ENCODE data around the gene CGRRF1. TPM values are rescaled to one million over a fixed set of nuclear protein-coding genes. Genes with fewer than 3 reads are reported as not detected.
A peak's percentile ranks its signal among the peaks of the same experiment; 100 is the strongest.

CGRRF1 gene
- total and polyA plus RNA-seq, 2 of the 13 experiments (the other 11 are each of a cell fraction or from before 2014, with no cell fraction given), result 16.8 to 18.2 TPM

DNA sequence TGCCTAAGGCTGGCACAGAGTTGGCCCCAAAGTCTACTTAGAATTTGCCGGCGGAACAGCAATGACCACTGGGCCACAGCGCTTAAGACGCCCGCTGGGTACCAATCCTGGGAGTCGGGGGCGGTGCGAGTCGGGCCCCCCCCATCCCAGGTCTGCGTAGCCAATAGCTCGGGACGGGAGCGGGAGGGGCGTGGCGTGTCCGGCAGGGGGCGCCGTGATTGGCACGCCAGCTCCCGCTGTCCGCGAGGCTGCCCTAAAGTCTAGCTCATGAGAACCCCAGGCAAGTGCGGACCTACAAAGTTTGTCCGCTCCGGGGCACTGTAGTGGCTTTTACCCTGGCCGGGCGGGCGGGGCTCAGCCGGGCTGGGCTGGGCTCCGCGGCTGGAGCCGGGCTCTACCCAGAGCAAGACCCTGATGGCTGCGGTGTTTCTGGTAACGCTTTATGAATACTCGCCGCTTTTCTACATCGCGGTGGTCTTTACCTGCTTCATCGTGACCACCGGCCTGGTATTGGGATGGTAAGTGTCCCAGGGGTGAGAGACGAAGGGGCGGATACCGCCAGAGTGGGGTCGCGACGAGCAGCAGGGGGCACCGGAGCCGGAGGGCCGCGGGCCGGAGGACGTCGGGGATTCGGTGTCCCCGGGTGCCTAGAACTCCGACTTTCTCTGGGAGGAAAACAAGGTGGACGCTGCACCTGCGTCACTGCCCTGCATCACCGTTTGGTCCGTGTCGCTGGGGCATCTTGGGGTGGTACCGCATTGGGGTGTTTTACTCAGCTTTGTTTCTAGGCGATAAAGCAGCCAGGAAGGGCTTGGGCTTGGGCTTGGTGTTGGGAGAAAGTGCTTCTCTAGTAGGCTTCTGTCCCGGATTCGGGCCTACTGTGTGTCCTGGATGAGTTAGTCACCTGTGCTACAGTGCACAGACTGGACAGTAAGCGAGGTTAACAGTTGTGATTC lies at the start of gene CGRRF1 (continued):
- TF ChIP-seq, protein P1, sequence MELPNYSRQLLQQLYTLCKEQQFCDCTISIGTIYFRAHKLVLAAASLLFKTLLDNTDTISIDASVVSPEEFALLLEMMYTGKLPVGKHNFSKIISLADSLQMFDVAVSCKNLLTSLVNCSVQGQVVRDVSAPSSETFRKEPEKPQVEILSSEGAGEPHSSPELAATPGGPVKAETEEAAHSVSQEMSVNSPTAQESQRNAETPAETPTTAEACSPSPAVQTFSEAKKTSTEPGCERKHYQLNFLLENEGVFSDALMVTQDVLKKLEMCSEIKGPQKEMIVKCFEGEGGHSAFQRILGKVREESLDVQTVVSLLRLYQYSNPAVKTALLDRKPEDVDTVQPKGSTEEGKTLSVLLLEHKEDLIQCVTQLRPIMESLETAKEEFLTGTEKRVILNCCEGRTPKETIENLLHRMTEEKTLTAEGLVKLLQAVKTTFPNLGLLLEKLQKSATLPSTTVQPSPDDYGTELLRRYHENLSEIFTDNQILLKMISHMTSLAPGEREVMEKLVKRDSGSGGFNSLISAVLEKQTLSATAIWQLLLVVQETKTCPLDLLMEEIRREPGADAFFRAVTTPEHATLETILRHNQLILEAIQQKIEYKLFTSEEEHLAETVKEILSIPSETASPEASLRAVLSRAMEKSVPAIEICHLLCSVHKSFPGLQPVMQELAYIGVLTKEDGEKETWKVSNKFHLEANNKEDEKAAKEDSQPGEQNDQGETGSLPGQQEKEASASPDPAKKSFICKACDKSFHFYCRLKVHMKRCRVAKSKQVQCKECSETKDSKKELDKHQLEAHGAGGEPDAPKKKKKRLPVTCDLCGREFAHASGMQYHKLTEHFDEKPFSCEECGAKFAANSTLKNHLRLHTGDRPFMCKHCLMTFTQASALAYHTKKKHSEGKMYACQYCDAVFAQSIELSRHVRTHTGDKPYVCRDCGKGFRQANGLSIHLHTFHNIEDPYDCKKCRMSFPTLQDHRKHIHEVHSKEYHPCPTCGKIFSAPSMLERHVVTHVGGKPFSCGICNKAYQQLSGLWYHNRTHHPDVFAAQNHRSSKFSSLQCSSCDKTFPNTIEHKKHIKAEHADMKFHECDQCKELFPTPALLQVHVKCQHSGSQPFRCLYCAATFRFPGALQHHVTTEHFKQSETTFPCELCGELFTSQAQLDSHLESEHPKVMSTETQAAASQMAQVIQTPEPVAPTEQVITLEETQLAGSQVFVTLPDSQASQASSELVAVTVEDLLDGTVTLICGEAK (IDR thresholded peaks at IDR 0.05), result no peak
- TF ChIP-seq, protein P1 (CRISPR knock-in tag; IDR thresholded peaks at IDR 0.05), result peak; percentile 51; the same call in 1 of the 2 replicates
- TF ChIP-seq, protein P2, sequence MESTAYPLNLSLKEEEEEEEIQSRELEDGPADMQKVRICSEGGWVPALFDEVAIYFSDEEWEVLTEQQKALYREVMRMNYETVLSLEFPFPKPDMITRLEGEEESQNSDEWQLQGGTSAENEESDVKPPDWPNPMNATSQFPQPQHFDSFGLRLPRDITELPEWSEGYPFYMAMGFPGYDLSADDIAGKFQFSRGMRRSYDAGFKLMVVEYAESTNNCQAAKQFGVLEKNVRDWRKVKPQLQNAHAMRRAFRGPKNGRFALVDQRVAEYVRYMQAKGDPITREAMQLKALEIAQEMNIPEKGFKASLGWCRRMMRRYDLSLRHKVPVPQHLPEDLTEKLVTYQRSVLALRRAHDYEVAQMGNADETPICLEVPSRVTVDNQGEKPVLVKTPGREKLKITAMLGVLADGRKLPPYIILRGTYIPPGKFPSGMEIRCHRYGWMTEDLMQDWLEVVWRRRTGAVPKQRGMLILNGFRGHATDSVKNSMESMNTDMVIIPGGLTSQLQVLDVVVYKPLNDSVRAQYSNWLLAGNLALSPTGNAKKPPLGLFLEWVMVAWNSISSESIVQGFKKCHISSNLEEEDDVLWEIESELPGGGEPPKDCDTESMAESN (CRISPR knock-in tag; conservative IDR thresholded peaks at IDR 0.05), result peak; percentile 53; the same call in 1 of the 2 replicates
- TF ChIP-seq SCMH1 (CRISPR knock-in tag; IDR thresholded peaks at IDR 0.05; ENCODE audit: borderline replicate concordance), result no peak
- TF ChIP-seq SP140L (CRISPR knock-in tag; IDR thresholded peaks at IDR 0.05; ENCODE audit: borderline replicate concordance), result no peak
- TF ChIP-seq ZNF432 (CRISPR knock-in tag; IDR thresholded peaks at IDR 0.05; ENCODE audit: borderline replicate concordance), result no peak
- TF ChIP-seq SSRP1 (CRISPR knock-in tag; IDR thresholded peaks at IDR 0.05), result no peak
- peak; percentile 35; the same call in 1 of the 2 replicates for TF ChIP-seq CBFB (CRISPR knock-in tag; IDR thresholded peaks at IDR 0.05)
- TF ChIP-seq FOSL1 (CRISPR knock-in tag; IDR thresholded peaks at IDR 0.05; ENCODE audit: borderline replicate concordance), result no peak
- TF ChIP-seq, protein P3, sequence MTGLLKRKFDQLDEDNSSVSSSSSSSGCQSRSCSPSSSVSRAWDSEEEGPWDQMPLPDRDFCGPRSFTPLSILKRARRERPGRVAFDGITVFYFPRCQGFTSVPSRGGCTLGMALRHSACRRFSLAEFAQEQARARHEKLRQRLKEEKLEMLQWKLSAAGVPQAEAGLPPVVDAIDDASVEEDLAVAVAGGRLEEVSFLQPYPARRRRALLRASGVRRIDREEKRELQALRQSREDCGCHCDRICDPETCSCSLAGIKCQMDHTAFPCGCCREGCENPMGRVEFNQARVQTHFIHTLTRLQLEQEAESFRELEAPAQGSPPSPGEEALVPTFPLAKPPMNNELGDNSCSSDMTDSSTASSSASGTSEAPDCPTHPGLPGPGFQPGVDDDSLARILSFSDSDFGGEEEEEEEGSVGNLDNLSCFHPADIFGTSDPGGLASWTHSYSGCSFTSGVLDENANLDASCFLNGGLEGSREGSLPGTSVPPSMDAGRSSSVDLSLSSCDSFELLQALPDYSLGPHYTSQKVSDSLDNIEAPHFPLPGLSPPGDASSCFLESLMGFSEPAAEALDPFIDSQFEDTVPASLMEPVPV (CRISPR knock-in tag; IDR thresholded peaks at IDR 0.05), result peak; percentile 73
- TF ChIP-seq XRCC5 (optimal IDR thresholded peaks at IDR 0.05; ENCODE audit: low read length), result peak; percentile 96
- no peak for TF ChIP-seq ZNF773 (CRISPR knock-in tag; IDR thresholded peaks at IDR 0.05; ENCODE audit: borderline replicate concordance)
- TF ChIP-seq, protein P4, sequence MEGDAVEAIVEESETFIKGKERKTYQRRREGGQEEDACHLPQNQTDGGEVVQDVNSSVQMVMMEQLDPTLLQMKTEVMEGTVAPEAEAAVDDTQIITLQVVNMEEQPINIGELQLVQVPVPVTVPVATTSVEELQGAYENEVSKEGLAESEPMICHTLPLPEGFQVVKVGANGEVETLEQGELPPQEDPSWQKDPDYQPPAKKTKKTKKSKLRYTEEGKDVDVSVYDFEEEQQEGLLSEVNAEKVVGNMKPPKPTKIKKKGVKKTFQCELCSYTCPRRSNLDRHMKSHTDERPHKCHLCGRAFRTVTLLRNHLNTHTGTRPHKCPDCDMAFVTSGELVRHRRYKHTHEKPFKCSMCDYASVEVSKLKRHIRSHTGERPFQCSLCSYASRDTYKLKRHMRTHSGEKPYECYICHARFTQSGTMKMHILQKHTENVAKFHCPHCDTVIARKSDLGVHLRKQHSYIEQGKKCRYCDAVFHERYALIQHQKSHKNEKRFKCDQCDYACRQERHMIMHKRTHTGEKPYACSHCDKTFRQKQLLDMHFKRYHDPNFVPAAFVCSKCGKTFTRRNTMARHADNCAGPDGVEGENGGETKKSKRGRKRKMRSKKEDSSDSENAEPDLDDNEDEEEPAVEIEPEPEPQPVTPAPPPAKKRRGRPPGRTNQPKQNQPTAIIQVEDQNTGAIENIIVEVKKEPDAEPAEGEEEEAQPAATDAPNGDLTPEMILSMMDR (CRISPR knock-in tag; IDR thresholded peaks at IDR 0.05), result peak; percentile 89

All from HepG2 (cell line).